NCI-H2081 (cell line): ENCODE results near the gene CHRNG.

Experiments used
- DNase-seq, 2 experiments: peaks; one replicate each; lab custom pipeline; 2025; lab: John Stamatoyannopoulos, UW

The CHRNG gene

GRCh38 chr2:232506709-232507108 is 32.8 kb upstream of the CHRNG start:
- no peak for DNase-seq

- no peak for DNase-seq
Observed at GRCh38 chr2:232508251-232508650, 31.2 kb upstream of the CHRNG start.

- peak in 1 of 2 experiments; percentile 18 for DNase-seq
Observed at GRCh38 chr2:232511336-232511890, 28.1 kb upstream of the CHRNG start.

GRCh38 chr2:232512602-232513001 is 26.9 kb upstream of the CHRNG start:
- DNase-seq, result peak in 1 of 2 experiments; percentile 16

GRCh38 chr2:232513353-232513752 is 26.1 kb upstream of the CHRNG start:
- no peak for DNase-seq

- DNase-seq, result no peak
Observed at GRCh38 chr2:232515639-232516038, 23.9 kb upstream of the CHRNG start.

GRCh38 chr2:232516551-232516950 is 22.9 kb upstream of the CHRNG start:
- DNase-seq, result no peak

- DNase-seq, result no peak
Observed at GRCh38 chr2:232518844-232519243, 20.6 kb upstream of the CHRNG start.

GRCh38 chr2:232519581-232520438 is 19.7 kb upstream of the CHRNG start, which contains the start of gene PRSS56:
PRSS56 (plus strand) TSS chr2:232520388; CDS start chr2:232520599, 211 bp downstream.
- DNase-seq, result no peak

- no peak for DNase-seq
Observed at GRCh38 chr2:232520489-232520888, 19.0 kb upstream of the CHRNG start.

- no peak for DNase-seq
Observed at GRCh38 chr2:232521098-232521497, 18.4 kb upstream of the CHRNG start.

- peak; percentile 15 to 26 for DNase-seq
Observed at GRCh38 chr2:232521959-232522622, 17.4 kb upstream of the CHRNG start.

- no peak for DNase-seq
Observed at GRCh38 chr2:232522623-232523401, 16.7 kb upstream of the CHRNG start.

GRCh38 chr2:232523402-232523681 is 16.1 kb upstream of the CHRNG start:
- no peak for DNase-seq

- peak in 1 of 2 experiments; percentile 11 for DNase-seq
Observed at GRCh38 chr2:232523682-232524597, 15.6 kb upstream of the CHRNG start.

- no peak for DNase-seq
Observed at GRCh38 chr2:232524771-232525170, 14.7 kb upstream of the CHRNG start.

GRCh38 chr2:232525199-232525598 is 14.3 kb upstream of the CHRNG start:
- no peak for DNase-seq

GRCh38 chr2:232525791-232526371 is 13.6 kb upstream of the CHRNG start, which contains the start of gene CHRND:
CHRND (plus strand) TSS chr2:232526160; CDS start chr2:232526216, 56 bp downstream.
- no peak for DNase-seq

GRCh38 chr2:232526372-232526941 is 13.0 kb upstream of the CHRNG start:
- DNase-seq, result no peak

- DNase-seq, result no peak
Observed at GRCh38 chr2:232527905-232528470, 11.5 kb upstream of the CHRNG start.
